ENCODE measurements around the gene HMCN2. TPM values are rescaled to one million over a fixed set of nuclear protein-coding genes. Genes with fewer than 3 reads are reported as not detected.

Gene HMCN2
- total RNA-seq, 1 donor from 2014 or later: 3.3 TPM

DNA sequence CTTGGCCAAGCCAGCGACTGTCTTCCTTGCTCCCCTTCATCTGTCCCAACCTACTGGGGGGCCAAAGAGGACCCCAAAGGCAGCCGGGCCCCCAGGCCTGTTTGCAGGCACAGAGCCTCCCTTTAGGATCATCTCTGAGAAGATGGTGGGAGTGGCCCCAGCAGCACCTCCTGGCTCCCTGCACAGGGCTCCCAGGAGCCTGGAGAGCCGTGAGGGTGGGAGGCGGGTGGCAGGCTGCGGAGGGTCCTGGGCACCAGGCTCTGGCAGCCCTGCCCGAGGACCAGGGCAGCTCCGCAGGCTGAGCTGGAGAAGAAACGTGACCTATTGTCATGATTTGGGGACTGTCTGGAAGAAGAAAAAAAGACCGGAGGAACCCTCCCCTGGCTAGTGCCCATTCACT, 212.6 kb downstream of the HMCN2 start:
- ATAC-seq (no peak), DNase-seq (ENCODE audit: low spot score) (no peak)
- intact Hi-C loops (cut with DNase I): no loop called here

- DNase-seq (ENCODE audit: low spot score) (no peak), ATAC-seq (no peak)
- intact Hi-C loops (cut with DNase I): no loop called here
These were observed 213.4 kb downstream of the HMCN2 start for GRCh38 chr9:130478736-130479575.

DNA sequence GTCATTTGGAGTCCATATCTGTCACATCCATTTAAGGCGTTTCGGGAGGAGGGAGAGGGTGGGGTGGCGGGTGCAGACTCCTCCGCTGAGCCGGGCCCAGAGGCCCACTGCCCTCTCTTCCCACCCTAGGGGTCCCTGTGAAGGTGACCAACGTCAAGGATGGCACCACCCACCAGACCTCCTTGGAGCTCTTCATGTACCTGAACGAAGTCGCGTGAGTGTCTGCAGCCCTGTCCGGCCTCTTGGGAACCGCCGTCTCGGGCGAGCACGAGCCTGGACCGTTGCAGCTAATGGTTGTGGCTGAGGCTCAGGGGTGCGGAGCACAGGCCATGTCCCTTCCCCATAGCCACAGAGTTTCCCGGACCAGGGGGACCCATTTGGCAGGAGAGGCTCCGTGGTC, 214.0 kb downstream of the HMCN2 start:
- intact Hi-C loops (cut with DNase I): no loop called here
- ATAC-seq (no peak), DNase-seq (ENCODE audit: low spot score) (no peak)

DNA sequence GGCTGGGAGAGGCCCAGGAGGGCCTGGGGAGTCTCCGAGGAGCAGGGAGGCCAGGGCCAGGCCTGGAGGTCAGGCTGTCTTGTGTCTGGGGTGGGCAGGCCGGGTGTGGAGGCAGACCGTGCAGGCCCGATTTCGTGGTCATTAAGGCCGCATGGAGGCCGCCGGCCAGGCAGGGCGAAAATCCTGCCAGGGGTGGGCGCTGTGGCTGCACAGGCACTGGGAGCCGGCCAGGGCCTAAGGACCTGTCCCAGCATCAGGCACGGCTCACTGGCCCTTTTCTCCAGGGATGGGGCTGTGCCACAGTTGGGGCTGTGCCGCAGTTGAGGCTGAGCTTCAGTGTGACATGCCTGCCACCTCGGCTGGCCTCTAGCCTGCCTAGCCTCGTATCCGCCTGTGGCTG, 215.1 kb downstream of the HMCN2 start:
- intact Hi-C loops (cut with DNase I): no loop called here
- DNase-seq (ENCODE audit: low spot score) (no peak), ATAC-seq (no peak)

DNA sequence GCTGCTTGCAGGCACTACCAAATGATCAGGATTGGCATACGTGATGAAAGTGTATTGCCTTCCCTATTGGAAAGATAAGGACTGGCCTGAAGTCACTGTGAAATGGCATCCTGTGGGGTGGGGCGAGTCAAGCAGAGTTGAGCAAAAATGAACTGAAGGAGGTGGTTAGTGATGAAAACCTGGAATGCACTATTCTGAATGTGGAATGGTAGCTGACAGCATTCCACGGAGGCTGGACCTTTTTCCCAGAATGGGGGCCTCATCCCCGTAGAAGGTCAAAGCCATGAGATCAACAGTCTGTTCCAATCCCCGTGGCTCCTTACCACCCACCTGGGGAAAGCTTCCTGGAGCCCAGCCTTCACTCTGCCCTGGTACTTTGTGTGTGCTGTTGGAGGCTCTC, 216.9 kb downstream of the HMCN2 start:
- DNase-seq (ENCODE audit: low spot score) (no peak), ATAC-seq (no peak)
- intact Hi-C loops (cut with DNase I): no loop called here

GRCh38 chr9:130483371-130483971, 217.9 kb downstream of the HMCN2 start:
- intact Hi-C loops (cut with DNase I): no loop called here
- no peak for ATAC-seq
- DNase-seq (ENCODE audit: low spot score): no peak

Other genes starting within 250 kb of the HMCN2 start
- gene FNBP1, start 222.6 kb upstream of the HMCN2 start, total RNA-seq: 132 TPM
- 42.4 TPM for gene GPR107, start 211.9 kb upstream of the HMCN2 start, total RNA-seq
- gene NCS1, start 93.4 kb upstream of the HMCN2 start, total RNA-seq: 11.7 TPM
- 73.1 TPM for gene ASS1, start 179.2 kb downstream of the HMCN2 start, total RNA-seq

Measured in sciatic nerve (tissue), 2 donors.